ENCODE results near the gene RNPEPL1.

DNA sequence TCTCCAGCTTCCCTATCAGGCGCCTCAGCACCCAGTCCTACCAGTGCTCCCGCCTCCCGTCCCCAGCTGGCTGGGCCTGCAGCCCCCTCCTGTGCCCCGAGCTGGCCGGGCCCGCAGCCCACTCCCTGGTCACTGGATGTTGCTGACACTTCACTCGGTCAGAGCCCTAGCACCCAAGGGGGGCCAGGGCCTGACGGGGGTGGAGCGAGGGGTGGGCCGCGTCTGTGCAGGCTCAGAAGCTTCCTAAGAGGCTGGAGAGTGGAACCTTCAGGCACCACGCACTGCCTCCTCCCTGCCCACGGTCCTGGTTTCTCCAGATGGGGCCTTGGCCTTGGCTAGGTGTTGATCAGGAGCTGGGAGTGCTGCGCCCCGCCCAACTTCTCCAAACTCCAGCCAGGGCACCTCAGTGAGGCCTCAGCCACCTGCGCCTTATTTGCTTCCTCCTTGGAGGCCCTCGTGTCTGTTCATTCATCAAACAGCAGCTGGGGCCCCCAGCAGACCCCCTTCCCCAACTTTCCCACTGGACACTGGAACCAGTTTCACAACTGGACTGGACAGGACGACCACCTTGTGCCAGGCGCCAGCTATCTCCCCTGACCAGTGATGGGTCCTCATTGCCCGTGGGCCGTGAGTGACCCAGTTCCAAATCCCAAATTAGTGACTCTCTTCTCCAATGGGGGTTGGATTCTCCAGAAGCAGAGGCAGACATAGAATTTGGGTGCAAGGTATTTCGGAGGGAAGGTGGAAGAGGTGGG is 35.0 kb downstream of the RNPEPL1 start:
- TF ChIP-seq, protein P1, sequence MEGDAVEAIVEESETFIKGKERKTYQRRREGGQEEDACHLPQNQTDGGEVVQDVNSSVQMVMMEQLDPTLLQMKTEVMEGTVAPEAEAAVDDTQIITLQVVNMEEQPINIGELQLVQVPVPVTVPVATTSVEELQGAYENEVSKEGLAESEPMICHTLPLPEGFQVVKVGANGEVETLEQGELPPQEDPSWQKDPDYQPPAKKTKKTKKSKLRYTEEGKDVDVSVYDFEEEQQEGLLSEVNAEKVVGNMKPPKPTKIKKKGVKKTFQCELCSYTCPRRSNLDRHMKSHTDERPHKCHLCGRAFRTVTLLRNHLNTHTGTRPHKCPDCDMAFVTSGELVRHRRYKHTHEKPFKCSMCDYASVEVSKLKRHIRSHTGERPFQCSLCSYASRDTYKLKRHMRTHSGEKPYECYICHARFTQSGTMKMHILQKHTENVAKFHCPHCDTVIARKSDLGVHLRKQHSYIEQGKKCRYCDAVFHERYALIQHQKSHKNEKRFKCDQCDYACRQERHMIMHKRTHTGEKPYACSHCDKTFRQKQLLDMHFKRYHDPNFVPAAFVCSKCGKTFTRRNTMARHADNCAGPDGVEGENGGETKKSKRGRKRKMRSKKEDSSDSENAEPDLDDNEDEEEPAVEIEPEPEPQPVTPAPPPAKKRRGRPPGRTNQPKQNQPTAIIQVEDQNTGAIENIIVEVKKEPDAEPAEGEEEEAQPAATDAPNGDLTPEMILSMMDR (IDR thresholded peaks at IDR 0.05; ENCODE audit: insufficient read depth, low read length) = no peak
- TF ChIP-seq SPI1 (IDR thresholded peaks at IDR 0.05; ENCODE audit: borderline replicate concordance, low read depth) = no peak
- TF ChIP-seq, protein P2, sequence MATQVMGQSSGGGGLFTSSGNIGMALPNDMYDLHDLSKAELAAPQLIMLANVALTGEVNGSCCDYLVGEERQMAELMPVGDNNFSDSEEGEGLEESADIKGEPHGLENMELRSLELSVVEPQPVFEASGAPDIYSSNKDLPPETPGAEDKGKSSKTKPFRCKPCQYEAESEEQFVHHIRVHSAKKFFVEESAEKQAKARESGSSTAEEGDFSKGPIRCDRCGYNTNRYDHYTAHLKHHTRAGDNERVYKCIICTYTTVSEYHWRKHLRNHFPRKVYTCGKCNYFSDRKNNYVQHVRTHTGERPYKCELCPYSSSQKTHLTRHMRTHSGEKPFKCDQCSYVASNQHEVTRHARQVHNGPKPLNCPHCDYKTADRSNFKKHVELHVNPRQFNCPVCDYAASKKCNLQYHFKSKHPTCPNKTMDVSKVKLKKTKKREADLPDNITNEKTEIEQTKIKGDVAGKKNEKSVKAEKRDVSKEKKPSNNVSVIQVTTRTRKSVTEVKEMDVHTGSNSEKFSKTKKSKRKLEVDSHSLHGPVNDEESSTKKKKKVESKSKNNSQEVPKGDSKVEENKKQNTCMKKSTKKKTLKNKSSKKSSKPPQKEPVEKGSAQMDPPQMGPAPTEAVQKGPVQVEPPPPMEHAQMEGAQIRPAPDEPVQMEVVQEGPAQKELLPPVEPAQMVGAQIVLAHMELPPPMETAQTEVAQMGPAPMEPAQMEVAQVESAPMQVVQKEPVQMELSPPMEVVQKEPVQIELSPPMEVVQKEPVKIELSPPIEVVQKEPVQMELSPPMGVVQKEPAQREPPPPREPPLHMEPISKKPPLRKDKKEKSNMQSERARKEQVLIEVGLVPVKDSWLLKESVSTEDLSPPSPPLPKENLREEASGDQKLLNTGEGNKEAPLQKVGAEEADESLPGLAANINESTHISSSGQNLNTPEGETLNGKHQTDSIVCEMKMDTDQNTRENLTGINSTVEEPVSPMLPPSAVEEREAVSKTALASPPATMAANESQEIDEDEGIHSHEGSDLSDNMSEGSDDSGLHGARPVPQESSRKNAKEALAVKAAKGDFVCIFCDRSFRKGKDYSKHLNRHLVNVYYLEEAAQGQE (IDR thresholded peaks at IDR 0.05; ENCODE audit: insufficient replicate concordance, low read depth) = no peak
- TF ChIP-seq POLR2AphosphoS5 (IDR thresholded peaks at IDR 0.05; ENCODE audit: low read depth) = no peak

Measured in HL-60 (cell line).